ENCODE measurements around the gene DNAJB12. TPM values are rescaled to one million over a fixed set of nuclear protein-coding genes. Genes with fewer than 3 reads are reported as not detected.

Gene DNAJB12
- total and polyA plus RNA-seq, 10 of the 15 experiments (the other 5 are each of a cell fraction or from before 2014, with no cell fraction given) = 4.6 to 31.6 (median 18.8) TPM

DNA sequence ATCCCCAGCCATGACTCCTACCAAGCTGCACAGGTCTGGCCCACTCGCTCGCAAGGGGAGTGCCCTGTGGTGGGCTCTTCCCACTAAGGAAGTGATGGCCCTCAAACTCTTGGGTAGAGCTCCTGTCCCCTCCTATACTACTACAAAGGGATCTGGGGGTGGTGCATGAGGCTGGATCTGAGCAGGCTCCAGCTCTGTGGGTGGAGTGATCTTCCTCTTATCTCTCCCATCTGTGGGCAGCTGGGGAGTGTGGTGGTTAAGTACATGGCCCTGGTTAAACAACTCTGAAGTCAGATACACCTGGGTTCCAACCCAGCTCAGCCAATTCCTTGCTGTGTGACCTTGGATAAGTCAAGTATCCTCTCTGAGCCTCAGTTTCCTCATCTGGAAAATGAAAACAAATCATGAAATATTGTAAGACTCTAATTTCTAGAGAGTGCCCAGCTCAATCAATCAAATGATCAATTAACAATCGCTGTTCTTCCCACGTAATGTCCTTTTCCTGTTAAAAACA lies 63.6 kb downstream of the DNAJB12 start:
- no peak for DNase-seq (ENCODE audit: low read depth, low spot score)
- Histone ChIP-seq H3K4me3 (no peak overlapping the region), H3K27ac (ENCODE audit: control insufficient read depth, insufficient read depth) (no peak overlapping the region), H3K9me3 (replicated peaks; ENCODE audit: control insufficient read depth, insufficient read depth, low read length) (no peaks in the 10 kb centered on the region), H3K4me1 (ENCODE audit: control insufficient read depth, insufficient read depth, low read length) (peaks cover 52% of the 10 kb centered on the region), H3K4me2 (ENCODE audit: control insufficient read depth, insufficient read depth) (no peak overlapping the region), H2AFZ (ENCODE audit: control insufficient read depth, low read depth, low read length) (no peak overlapping the region), H3K36me3 (ENCODE audit: control insufficient read depth in 2 of 2, insufficient read depth in 2 of 2, low read length in 1 of 2) (no peaks in the 10 kb centered on the region), H3K9ac (ENCODE audit: control insufficient read depth, insufficient read depth, low read length) (no peak overlapping the region), H3K79me2 (ENCODE audit: control insufficient read depth, insufficient read depth, low read length) (peaks cover 4% of the 10 kb centered on the region), H3K27me3 (replicated peaks in 1 of 2; ENCODE audit: control insufficient read depth in 2 of 2, insufficient read depth in 2 of 2, low read length in 1 of 2) (no peaks in the 10 kb centered on the region), H4K20me1 (ENCODE audit: control insufficient read depth, insufficient read depth) (no peaks in the 10 kb centered on the region)
- intact Hi-C loops (cut with micrococcal nuclease; ENCODE audit: unreplicated experiment) = no loop called here
- TF ChIP-seq, protein P1, sequence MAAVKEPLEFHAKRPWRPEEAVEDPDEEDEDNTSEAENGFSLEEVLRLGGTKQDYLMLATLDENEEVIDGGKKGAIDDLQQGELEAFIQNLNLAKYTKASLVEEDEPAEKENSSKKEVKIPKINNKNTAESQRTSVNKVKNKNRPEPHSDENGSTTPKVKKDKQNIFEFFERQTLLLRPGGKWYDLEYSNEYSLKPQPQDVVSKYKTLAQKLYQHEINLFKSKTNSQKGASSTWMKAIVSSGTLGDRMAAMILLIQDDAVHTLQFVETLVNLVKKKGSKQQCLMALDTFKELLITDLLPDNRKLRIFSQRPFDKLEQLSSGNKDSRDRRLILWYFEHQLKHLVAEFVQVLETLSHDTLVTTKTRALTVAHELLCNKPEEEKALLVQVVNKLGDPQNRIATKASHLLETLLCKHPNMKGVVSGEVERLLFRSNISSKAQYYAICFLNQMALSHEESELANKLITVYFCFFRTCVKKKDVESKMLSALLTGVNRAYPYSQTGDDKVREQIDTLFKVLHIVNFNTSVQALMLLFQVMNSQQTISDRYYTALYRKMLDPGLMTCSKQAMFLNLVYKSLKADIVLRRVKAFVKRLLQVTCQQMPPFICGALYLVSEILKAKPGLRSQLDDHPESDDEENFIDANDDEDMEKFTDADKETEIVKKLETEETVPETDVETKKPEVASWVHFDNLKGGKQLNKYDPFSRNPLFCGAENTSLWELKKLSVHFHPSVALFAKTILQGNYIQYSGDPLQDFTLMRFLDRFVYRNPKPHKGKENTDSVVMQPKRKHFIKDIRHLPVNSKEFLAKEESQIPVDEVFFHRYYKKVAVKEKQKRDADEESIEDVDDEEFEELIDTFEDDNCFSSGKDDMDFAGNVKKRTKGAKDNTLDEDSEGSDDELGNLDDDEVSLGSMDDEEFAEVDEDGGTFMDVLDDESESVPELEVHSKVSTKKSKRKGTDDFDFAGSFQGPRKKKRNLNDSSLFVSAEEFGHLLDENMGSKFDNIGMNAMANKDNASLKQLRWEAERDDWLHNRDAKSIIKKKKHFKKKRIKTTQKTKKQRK (IDR thresholded peaks at IDR 0.05; ENCODE audit: low read depth, low read length) = no peak
- no peak for TF ChIP-seq ATF7 (IDR thresholded peaks at IDR 0.05; ENCODE audit: low read depth)
- TF ChIP-seq BHLHE40 (IDR thresholded peaks at IDR 0.05; ENCODE audit: borderline replicate concordance in 1 of 2, low read depth in 2 of 2, low read length in 1 of 2) = no peak
- no peak for TF ChIP-seq BCL11A (IDR thresholded peaks at IDR 0.05; ENCODE audit: low read depth, low read length)
- TF ChIP-seq, protein P2, sequence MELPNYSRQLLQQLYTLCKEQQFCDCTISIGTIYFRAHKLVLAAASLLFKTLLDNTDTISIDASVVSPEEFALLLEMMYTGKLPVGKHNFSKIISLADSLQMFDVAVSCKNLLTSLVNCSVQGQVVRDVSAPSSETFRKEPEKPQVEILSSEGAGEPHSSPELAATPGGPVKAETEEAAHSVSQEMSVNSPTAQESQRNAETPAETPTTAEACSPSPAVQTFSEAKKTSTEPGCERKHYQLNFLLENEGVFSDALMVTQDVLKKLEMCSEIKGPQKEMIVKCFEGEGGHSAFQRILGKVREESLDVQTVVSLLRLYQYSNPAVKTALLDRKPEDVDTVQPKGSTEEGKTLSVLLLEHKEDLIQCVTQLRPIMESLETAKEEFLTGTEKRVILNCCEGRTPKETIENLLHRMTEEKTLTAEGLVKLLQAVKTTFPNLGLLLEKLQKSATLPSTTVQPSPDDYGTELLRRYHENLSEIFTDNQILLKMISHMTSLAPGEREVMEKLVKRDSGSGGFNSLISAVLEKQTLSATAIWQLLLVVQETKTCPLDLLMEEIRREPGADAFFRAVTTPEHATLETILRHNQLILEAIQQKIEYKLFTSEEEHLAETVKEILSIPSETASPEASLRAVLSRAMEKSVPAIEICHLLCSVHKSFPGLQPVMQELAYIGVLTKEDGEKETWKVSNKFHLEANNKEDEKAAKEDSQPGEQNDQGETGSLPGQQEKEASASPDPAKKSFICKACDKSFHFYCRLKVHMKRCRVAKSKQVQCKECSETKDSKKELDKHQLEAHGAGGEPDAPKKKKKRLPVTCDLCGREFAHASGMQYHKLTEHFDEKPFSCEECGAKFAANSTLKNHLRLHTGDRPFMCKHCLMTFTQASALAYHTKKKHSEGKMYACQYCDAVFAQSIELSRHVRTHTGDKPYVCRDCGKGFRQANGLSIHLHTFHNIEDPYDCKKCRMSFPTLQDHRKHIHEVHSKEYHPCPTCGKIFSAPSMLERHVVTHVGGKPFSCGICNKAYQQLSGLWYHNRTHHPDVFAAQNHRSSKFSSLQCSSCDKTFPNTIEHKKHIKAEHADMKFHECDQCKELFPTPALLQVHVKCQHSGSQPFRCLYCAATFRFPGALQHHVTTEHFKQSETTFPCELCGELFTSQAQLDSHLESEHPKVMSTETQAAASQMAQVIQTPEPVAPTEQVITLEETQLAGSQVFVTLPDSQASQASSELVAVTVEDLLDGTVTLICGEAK (IDR thresholded peaks at IDR 0.05; ENCODE audit: borderline replicate concordance) = no peak
- TF ChIP-seq, protein P3, sequence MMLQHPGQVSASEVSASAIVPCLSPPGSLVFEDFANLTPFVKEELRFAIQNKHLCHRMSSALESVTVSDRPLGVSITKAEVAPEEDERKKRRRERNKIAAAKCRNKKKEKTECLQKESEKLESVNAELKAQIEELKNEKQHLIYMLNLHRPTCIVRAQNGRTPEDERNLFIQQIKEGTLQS (IDR thresholded peaks at IDR 0.05; ENCODE audit: borderline replicate concordance, extremely low read depth, low read depth, low read length) = no peak
- TF ChIP-seq EED (IDR thresholded peaks at IDR 0.05; ENCODE audit: low read depth) = 0 out of 2 replicates have a peak, but pooled peaks have one; percentile 9
- ChIA-PET POLR2A (interaction anchor here (0.7 to 5.0 kb wide), 8 partner anchors 7 to 38 kb away, joined by 3 to 36 read pairs (median 5); no protein-coding TSS in a partner anchor), RAD21 (ENCODE audit: unreplicated experiment) (interaction anchor here (1.1 to 1.3 kb wide), 2 partner anchors 14 to 30 kb away, joined by 4 to 5 read pairs; no protein-coding TSS in a partner anchor), CTCF (interaction anchor here (0.7 to 2.7 kb wide), 6 partner anchors 13 to 73 kb away, joined by 3 to 10 read pairs (median 3); no protein-coding TSS in a partner anchor), SMC1A (ENCODE audit: uncharacterized antibody, unreplicated experiment) (interaction anchor here (0.8 to 5.8 kb wide), 7 partner anchors 16 to 165 kb away, joined by 3 to 43 read pairs (median 7); partner anchors contain the start of gene DDIT4)
- ATAC-seq = no peak
- FAIRE-seq = no peak
- WGBS (ENCODE audit: insufficient coverage, insufficient replicate concordance, low lambda C conversion rate, missing lambda C conversion rate) = 99% methylated on average over 4 of the region's 4 CpGs
- BruUV-seq (replicated peaks) = no TSS peak
- in situ Hi-C loops (cut with MboI) = no loop called here

Measured in GM12878 (cell line).